Medulla oblongata (tissue), 1 donor: ENCODE measurements around the gene HPCA.
A peak's percentile ranks its signal among the peaks of the same experiment; 100 is the strongest.
"Not testable (repeated sequence)": the region's sequence is repeated elsewhere in the genome, so short reads cannot be mapped to it uniquely, and the experiment has no call there.

ENCODE experiments used
- DNase-seq: peaks from one replicate; pipeline ENCODE4 v3.0.0-alpha.2; 2015; ENCODE audit errors: extremely low spot score

Gene HPCA

GRCh38 chr1:32902535-32902920 lies 16.2 kb downstream of the HPCA start:
- no peak for DNase-seq

DNA sequence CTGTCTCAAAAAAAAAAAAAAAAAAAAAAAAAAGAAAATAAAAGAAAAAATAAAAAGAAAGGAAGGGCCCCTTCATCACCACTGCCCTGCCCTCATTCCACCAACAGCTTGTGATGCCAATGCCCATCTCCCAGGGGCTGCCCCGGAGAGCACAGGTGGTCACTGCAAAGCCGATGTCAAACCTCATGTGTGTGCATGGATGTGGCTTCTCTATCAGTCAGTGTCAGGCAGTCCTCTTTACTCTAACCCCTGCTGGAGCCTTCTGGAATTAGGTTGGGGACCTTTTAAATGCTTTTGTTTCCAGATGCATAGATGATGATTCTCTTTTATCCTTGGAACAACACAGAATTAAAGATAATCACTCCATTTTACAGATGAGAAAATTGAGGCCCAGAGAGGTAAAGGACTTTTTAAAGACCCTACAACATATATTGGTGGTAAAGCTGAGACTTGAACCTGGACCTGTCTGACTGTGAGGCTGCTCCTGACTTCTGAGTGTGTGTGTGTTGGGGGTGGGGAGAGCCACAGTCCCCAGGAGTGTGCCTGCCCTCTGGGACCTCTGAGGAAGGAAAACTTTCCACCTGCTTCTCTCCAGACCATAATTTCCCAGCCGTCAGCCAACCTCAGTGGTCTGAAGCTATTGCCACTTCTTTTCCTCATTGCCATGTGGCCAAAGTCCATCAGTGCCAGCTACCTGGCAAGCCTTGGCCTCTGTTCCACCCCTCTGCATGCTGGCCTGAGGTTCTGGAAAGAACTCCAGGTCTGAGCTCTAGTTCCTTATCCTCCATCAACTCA lies 17.9 kb downstream of the HPCA start:
- no peak for DNase-seq

GRCh38 chr1:32904797-32905196 lies 18.5 kb downstream of the HPCA start:
- DNase-seq = no peak

DNA sequence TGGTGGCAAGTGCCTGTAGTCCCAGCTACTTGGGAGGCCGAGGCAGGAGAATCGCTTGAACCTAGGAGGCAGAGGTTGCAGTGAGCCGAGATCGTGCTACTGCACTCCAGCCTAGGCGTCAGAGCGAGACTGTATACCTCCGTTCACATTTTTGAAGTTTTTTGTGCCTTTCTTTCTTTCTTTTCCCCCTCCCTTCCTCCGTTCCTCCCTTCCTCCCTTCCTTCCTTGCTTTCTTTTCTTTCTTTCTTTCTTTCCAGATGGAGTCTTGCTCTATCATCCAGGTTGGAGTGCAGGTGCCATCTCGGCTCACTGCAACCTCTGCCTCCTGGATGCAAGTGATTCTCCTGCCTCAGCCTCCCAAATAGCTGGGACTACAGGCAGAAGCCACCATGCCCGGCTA lies 19.3 kb downstream of the HPCA start:
- not testable (repeated sequence) for DNase-seq

- no peak for DNase-seq
Observed at GRCh38 chr1:32906654-32907053, 20.4 kb downstream of the HPCA start.

DNA sequence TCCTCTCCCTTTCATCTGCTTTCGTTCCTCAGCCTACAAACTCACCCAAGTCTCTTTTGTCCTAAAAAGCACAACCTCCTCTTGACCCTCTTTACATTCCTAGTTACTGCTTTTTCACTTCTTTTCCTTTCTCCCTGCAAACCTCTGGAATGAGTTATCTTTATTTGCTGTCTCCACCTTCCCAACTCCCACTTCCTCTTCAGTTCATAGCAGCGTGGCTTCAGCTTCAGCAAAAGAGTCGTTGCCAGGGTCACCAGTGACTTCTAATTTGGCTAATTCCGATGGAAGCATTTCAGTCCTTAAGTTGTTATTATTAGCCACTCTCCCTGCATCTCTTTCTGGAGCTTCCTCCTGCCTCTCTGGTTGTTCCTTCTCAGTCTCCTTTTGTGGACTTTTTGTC lies 21.1 kb downstream of the HPCA start:
- DNase-seq = no peak

GRCh38 chr1:32910319-32910718 lies 24.0 kb downstream of the HPCA start:
- DNase-seq = no peak

- DNase-seq = no peak
Observed at GRCh38 chr1:32915766-32916706, 29.7 kb downstream of the HPCA start.

DNA sequence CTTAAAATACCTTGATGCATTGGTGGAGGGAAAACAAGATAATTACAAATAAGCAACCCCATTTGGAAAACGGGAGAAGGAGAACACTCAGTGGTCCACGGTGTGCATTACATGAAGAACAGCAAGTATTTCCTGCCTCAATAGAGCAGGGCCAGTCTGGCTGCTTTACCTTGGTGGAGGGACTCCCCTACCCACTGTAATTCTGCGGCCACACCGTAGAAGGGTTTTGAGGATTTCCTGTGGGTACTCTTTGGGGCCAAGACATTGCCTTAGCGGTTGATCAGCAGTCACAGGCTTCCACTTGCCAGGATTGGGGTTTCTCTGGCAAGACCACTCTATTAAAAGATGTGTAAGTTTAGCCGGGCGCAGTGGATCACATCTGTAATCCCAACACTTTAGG lies 31.2 kb downstream of the HPCA start:
- DNase-seq = no peak

GRCh38 chr1:32918179-32918578 lies 31.9 kb downstream of the HPCA start:
- DNase-seq = no peak

DNA sequence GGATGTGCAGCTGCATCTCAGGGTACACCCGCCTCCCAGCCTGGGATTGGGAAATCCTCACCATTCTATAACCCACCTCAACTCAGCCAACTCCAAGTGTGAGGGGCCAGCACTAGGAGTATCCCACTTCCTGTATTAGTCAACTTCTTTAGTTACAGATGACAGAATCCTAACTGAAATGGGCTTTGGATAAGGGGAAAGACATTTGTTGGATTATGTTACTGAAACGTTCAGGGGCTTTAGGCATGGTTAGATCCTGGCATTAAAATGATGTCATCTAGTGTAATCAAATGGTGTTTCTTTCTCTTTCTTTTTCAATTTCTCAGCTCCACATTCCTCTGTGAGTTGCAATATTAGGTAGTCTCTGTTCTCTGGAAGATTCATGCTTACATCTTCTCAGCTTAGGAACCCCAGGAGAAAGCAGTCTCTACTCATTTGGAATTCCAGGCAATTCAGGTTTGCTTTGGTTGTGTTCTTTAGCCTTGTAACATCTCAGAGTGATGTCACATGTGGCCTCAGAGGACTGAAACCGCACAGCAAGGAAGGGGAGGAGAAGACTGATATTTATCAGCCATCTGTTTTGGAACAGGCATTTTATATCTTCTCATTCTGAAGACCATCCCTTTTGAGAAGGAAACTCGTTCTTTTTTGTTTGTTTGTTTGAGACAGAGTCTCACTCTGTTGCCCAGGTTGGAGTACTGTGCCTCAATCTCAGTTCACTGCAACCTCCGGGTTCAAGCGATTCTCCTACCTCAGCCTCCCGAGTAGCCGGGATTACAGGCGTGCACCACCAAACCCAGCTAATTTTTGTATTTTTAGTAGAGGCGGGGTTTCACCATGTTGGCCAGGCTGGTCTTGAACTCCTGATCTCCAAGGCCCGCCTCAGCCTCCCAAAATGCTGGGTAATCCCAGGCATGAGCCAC lies 33.8 kb downstream of the HPCA start:
- DNase-seq = no peak

- DNase-seq = peak; percentile 38
Observed at GRCh38 chr1:32920833-32921232, 34.5 kb downstream of the HPCA start.

DNA sequence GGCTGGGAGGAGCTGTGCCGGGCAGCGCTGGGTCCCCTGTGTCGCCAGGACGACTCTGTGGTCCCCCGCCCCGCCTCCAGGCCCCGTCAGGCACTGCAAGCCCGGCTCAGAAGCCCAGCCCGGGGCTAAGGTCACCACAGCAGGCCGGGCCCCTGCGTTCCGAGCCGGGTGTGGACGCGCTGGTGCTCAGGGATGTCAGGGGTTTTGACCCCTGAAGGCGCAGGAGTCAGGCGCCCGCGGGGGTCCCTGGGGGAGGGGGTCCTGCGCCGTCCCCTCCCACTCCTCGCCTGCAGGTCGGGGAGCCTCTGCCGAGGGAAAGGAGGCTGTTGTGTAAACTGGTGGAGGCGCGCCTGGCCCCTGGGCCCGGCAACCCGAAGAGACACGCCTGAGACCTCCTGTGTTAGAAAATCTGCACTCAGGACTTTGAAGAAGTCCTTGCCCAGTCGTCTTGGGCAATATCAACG lies 38.6 kb downstream of the HPCA start:
- no peak for DNase-seq

GRCh38 chr1:32925403-32926162 lies 39.3 kb downstream of the HPCA start:
- DNase-seq = peak; percentile 18

- DNase-seq = no peak
Observed at GRCh38 chr1:32926562-32926961, 40.3 kb downstream of the HPCA start.

DNA sequence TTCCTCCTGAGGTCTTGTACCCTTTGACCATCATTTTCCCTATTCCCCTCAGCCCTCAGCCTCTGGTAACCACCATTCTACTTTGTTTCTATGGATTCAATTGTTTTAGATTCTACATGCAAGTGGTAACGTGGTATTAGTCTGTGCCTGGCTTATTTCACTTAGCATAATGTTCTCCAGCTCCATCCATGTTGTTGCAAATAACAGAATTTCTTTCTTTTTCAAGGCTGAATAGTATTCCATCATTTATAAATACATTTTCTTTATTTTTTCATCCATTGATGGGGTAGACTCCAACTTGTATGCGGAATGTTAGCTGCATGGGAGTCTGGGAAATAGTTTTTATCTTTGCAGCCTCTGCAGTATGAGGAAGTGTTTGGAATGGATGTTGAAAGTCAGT lies 41.1 kb downstream of the HPCA start:
- no peak for DNase-seq

- no peak for DNase-seq
Observed at GRCh38 chr1:32928285-32928684, 42.0 kb downstream of the HPCA start.

GRCh38 chr1:32928715-32929114 lies 42.4 kb downstream of the HPCA start:
- DNase-seq = no peak

- DNase-seq = no peak
Observed at GRCh38 chr1:32929366-32929765, 43.1 kb downstream of the HPCA start.

DNA sequence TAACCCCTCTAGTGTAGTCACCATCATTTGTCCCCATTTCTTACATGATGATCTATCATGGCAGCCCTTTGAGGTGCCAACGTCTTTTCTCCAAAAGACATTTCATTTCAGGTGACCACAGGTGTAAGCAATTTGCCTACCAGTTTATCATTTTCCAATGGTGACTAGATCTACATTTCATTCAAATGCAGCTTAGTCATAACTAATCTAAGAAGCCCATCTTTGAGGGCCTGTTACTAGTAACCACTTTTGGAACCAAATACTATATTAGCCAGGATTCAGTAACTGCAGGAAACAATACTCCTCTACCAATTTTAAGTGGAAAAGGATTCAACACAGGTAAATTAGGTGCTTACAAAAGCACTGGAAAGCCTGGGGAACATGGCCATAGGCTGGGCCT lies 45.5 kb downstream of the HPCA start:
- no peak for DNase-seq

GRCh38 chr1:32933742-32934322 lies 47.5 kb downstream of the HPCA start:
- DNase-seq = no peak
